Erythroblast (primary cell): ENCODE results near the gene SLAMF6.
"Not testable (repeated sequence)": the region's sequence is repeated elsewhere in the genome, so short reads cannot be mapped to it uniquely, and the experiment has no call there.

Source experiments
- DNase-seq, 2 experiments: peaks; one replicate each; lab custom pipeline; 2025; lab: John Stamatoyannopoulos, UW
- GATA1 ChIP-seq: IDR thresholded peaks from 2 replicates; pipeline ENCODE4 v1.6.1; 2011; ENCODE audit warnings: low read depth, mild to moderate bottlenecking, control low read depth, low read length, moderate library complexity
- POLR2A ChIP-seq: IDR thresholded peaks from 2 replicates; pipeline ENCODE4 v1.6.1; 2011; ENCODE audit warnings: mild to moderate bottlenecking, low read length

SLAMF6 gene

GRCh38 chr1:160481979-160482596, 41.0 kb downstream of the SLAMF6 start:
- no peak for DNase-seq
- TF ChIP-seq GATA1: no peak

DNA sequence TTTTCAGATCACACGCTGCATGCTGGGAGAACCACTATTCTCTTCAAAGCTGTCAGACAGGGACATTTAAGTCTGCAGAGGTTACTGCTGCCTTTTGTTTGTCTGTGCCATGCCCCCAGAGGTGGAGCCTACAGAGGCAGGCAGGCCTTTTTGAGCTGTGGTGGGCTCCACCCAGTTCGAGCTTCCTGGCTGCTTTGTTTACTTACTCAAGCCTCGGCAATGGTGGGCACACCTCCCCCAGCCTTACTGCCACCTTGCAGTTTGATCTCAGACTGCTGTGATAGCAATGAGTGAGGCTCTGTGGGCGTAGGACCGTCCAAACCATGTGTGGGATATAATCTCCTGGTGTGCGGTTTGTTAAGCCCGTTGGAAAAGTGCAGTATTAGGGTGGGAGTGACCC, 42.3 kb downstream of the SLAMF6 start:
- DNase-seq: not testable (repeated sequence)

- not testable (repeated sequence) for DNase-seq
Observed at GRCh38 chr1:160479091-160479490, 44.0 kb downstream of the SLAMF6 start.

GRCh38 chr1:160474392-160475242, 48.4 kb downstream of the SLAMF6 start:
- no peak for DNase-seq
- TF ChIP-seq GATA1 (no peak), POLR2A (no peak)

- TF ChIP-seq GATA1: no peak
- TF ChIP-seq POLR2A: no peak
- no peak for DNase-seq
Observed at GRCh38 chr1:160472112-160472511, 50.9 kb downstream of the SLAMF6 start.

- DNase-seq: no peak
- TF ChIP-seq GATA1 (no peak), POLR2A (no peak)
Observed at GRCh38 chr1:160471253-160471652, 51.8 kb downstream of the SLAMF6 start.

DNA sequence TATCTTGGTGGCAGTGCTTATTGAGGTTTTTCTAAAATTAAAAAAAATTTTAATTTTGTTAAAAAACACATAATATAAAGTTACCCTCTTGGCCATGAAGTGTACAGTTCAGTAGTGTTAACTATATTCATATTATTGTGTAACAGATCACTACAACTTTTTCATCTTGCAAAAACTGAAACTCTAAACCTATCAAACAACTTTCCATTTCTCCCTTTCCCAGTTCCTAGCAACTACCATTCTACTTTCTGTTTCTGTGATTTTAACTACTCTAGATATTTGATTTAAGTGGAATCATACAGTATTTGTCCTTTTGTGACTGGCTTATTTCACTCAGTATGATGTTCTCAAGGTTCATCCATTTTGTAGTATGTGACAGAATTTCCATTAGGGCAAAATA, 55.5 kb downstream of the SLAMF6 start:
- TF ChIP-seq GATA1: no peak
- DNase-seq: no peak

- no peak for DNase-seq
- TF ChIP-seq GATA1: no peak
- no peak for TF ChIP-seq POLR2A
Observed at GRCh38 chr1:160466961-160467360, 56.1 kb downstream of the SLAMF6 start.

DNA sequence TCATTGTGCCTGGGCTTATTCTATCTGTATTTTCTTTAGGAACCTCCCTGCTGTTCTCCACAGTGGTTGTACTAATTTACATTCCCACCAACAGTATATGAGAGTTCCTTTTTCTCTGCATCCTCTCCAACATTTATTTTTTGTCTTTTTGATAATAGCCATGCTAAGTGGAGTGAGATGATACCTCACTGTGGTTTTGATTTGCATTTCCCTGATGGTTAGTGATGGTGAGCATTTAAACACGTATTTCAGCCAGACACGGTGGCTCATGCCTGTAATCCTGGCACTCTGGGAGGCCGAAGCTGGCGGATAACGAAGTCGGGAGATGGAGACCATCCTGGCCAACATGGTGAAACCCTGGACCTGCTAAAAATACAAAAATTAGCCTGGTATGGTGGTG, 57.9 kb downstream of the SLAMF6 start:
- TF ChIP-seq GATA1: no peak
- TF ChIP-seq POLR2A: no peak
- no peak for DNase-seq

DNA sequence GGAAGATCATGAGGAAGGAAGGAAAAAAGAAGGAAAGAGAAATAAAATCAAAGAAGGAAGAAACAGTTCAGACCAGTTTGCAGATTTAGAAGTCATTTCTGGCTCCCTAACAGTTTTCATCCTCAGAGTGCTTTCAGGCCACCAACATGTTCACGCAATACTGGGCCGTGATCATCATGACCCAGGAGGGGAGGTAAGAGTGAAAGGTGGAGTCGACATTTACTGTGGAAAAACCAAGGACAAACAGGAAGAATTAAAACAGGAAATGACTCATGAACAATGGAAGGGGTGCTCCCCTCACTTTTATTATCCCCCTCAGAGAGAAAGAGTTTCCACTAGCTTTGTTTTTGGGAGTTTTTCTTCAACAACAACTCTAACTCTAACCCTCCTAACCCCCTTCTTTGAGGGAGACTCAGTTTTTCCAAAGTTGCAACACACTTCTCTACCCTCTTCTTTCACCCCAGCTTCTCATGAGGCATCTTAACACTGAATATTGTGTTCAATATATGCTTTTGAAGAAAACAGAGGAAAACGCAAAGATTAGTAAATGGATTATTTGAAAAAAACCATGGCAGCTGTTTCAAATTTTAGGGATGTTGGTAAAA, 62.3 kb downstream of the SLAMF6 start:
- TF ChIP-seq GATA1 (no peak), POLR2A (no peak)
- no peak for DNase-seq

GRCh38 chr1:160460214-160460642, 62.8 kb downstream of the SLAMF6 start:
- no peak for DNase-seq
- TF ChIP-seq POLR2A (no peak), GATA1 (no peak)

DNA sequence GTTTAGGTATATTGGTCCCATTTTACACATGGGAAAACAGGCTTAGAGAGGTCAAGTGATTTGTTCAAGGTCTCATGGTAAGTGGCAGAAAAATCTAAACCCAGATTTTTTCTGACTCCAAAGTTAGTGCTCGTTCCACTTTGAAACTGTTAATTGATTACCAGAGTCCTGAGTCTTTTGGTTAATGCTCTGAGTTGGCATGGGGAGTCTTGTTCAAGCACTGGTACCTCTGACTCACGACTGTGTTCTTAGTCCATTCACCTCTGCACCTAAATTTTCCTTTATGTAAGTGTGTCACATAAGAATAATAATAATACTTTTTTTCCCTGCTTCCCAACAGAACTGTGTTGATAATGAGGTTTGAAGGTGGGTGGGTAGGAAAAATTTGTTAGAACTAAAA, 63.4 kb downstream of the SLAMF6 start:
- no peak for TF ChIP-seq GATA1
- TF ChIP-seq POLR2A: no peak
- DNase-seq: no peak

GRCh38 chr1:160459056-160459455, 64.0 kb downstream of the SLAMF6 start:
- DNase-seq: no peak
- no peak for TF ChIP-seq POLR2A
- TF ChIP-seq GATA1: no peak

DNA sequence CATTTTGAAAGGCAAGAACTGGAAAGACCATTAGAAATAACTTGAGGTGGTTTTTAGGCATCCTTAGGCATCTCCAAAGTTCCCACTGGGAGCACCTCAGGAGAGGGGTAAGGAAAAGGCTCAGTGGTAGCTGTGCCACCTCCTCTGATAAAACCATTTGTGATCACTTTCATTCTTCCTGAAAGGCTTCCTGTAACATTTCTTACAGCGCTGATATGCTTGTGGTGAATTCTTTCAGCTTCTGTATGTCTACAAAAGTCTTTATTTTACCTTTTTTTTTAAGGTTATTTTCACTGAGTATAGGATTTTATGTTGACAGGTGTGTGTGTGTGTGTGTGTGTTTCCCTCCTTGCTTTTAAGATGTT, 67.9 kb downstream of the SLAMF6 start:
- TF ChIP-seq POLR2A (no peak), GATA1 (no peak)
- DNase-seq: no peak
